GM19043 (cell line): ENCODE results near the gene CYCS.
"Not testable (repeated sequence)": the region's sequence is repeated elsewhere in the genome, so short reads cannot be mapped to it uniquely, and the experiment has no call there.

ENCODE experiments used
- ATAC-seq: cut with Tn5 transposase; IDR thresholded peaks from one replicate; pipeline ENCODE4 v1.9.1; 2021; ENCODE audit warnings: low read depth; ENCODE audit not compliant: unreplicated experiment

The CYCS gene

GRCh38 chr7:25125137-25125946, at the start of gene CYCS:
CYCS (minus strand) TSS chr7:25125260; CDS start chr7:25124119, 1,141 bp downstream.
- ATAC-seq = peak; percentile 89

- no peak for ATAC-seq
Observed at GRCh38 chr7:25173184-25173583, 48.1 kb upstream of the CYCS start.

DNA sequence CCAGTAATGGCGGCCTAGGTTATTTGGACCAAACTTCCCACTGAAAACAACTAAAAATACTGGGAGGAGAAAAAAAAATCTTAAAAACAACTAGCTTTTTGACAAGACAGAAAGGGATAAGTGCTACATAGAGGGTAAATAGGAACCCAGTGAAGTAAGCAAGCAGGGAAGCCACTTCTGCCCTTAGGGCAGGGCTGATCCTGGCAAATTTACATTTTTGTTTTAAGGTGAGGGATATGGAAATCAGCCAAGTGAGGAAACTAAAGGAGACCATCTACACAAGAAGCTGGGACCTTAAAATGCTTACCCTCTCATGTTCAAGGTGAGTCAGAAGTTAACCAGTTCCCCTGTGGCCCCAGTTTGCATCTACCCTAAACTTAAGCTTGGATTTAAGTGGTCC, 46.5 kb upstream of the CYCS start:
- ATAC-seq = no peak

- ATAC-seq = no peak
Observed at GRCh38 chr7:25171071-25171470, 46.0 kb upstream of the CYCS start.

GRCh38 chr7:25169683-25170082, 44.6 kb upstream of the CYCS start:
- no peak for ATAC-seq

DNA sequence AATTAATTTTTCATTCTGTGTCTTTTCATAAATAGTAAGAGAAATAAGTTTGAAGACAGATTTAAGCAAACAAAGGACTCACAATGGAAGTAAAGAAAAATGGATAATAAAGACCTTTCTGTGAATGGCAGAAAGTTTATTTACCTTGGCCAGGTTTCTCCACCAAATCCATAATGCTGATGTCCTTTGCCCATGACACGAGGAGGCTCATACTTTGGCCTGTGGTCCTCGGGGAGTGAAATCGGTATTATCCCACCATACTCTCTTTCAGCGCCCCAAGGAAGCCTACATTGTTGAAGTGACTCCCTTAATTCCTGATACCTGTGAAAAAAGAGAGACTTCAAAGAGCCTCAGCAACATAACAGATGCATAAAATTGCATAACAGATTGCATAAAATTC, 43.1 kb upstream of the CYCS start:
- no peak for ATAC-seq

DNA sequence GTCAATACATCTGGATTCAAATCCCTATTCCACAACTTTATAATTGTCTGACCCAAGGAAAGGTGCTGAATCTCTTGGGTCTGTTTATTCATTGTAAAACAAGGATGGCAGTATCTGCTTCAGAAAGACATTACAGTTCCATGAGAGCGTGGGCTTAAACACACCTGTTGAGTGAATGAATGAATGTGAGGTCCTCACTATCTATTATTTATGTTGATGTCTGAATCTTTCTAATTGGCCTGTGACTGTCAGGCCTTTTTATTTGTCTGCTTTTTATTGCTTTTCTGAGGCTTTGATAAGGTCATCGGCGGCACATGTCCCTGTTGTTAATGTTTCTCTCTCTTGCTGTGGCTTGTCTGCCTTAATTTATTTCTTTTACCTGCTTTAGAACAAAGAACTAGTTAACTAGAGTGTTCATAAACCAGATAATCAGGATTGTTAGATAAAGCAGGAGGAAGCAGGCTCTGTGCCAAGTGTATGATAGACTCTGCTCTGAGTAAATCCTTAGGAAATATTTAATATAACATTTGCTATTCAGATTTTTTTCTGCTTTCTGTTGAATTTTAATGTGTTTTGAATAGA, 42.3 kb upstream of the CYCS start:
- no peak for ATAC-seq

DNA sequence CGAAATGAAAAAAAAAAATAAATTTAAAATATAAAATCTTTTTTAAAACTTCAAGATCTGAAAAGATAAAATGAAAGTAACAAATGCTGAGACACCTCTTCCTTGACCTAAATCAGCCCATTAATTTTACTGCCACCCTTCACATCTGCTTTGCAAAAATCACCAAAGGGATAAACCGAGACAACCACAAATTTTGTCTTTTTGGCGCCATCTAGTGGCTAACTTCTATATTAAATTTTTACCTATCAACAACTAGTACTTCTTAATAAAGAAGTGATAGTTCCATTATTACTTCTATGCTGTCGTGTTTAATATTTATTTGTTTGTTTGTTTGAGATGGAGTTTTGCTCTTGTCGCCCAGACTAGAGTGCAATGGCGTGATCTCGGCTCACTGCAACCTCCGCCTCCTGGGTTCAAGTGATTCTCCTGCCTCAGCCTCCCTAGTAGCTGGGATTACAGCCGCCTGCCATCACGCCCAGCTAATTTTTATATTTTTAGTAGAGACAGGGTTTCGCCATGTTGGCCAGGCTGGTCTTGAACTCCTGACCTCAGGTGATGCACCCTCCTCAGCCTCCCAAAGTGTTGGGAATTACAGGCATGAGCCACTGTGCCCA, 35.0 kb upstream of the CYCS start:
- not testable (repeated sequence) for ATAC-seq

DNA sequence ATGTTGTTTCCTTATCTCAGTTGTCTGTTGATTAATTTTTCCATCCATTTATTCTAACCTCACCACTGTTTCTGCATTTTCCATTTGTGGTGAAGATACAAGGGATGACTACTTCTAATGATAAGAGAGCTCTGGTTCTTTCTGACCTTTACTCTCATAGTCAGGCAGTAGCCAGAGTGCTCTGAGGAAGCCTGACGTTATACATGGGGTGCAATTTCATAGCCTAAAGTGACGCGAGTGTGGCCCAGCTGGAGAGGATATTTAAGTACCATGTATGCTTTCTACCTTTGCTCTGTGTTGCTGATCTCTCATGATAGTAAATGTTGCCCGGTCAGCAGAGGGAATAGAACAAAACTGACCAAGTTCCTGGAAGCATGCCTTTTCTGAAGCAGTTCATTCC, 33.9 kb upstream of the CYCS start:
- no peak for ATAC-seq

DNA sequence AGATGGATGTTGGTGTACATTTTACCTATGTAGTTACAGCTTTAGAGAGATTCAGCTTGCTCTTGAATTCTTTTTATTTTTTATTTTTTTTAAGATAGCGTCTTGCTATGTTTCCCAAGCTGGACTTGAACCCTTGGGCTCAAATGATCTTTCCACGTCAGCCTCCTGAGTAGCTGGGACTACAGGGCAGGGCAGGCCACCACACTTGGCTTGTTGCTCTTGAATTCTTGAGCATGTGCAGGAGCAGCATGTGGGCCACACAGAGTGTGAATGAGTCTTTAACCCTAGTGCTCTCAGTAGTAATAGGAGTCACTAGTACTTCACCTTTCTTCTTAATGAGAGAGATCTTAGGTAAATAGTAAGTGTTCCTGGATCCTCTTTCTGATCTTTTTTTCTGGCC, 26.7 kb upstream of the CYCS start:
- ATAC-seq = no peak

- ATAC-seq = no peak
Observed at GRCh38 chr7:25149836-25150235, 24.8 kb upstream of the CYCS start.

GRCh38 chr7:25148772-25149575, 23.9 kb upstream of the CYCS start:
- no peak for ATAC-seq

DNA sequence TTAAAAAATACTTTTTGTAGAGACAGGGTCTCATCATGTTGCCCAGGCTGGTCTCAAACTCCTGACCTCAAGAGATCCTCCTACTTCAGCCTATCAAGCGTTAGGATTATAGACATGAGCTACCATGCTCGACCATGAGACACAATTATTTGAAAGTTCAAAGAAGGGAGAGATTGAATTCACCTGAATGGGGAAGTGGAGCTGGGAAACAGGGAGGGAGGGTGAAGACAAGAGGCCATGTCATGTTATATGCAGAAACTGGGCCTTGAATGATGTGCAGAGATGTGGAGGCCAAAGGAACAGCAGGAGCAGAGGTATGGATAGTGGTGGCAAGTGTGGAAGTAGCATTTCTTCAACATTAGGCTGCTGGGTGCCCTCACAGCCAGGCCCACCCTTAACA, 18.7 kb upstream of the CYCS start:
- ATAC-seq = no peak

DNA sequence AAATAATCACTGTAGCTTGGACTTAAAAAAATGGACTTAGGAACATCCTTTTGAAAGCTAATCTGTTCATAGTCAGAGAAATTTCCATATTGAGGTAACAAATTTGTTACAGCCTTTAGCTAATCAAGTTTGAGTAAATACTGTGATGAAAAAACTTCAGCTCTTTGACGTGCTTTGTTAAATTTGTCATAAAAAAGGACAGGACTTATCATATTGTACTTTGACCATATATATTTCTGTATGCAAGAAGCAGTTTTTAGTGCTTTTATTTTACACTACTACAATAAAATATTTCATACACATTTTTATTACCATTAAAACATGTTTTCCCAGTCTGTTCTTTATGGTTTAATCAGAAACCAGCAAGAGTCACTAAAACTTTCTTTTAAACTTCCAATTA, 14.5 kb upstream of the CYCS start:
- no peak for ATAC-seq

DNA sequence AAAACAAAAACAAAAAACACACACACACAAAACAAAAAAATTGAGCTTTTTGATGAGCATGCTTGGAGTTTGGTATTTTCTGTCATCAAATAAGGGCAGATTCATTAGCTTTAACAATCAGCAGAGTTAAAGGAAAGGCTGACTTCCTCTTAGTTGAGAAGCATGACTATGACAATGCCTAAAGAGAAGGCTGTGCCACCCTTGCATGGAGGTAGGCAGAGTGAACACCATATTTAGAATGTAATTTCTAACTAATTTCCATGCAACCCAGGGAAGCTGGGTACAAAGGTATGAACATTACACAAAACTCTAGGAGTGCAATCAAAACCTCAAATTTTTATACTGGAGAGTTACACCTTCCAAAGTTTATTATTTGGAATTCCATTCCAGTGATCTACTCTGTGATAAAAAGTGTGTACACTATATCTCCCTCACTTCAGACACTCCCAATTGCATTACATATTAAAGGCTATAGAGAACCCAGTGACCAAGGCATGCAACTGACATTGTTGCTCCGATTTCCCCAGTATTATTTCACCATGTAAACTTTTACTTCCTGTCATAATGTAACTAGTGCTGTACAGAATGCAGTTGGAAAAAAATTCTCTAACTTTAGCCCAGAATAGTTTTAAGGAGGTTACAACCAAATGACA, 9.4 kb upstream of the CYCS start:
- ATAC-seq = no peak

DNA sequence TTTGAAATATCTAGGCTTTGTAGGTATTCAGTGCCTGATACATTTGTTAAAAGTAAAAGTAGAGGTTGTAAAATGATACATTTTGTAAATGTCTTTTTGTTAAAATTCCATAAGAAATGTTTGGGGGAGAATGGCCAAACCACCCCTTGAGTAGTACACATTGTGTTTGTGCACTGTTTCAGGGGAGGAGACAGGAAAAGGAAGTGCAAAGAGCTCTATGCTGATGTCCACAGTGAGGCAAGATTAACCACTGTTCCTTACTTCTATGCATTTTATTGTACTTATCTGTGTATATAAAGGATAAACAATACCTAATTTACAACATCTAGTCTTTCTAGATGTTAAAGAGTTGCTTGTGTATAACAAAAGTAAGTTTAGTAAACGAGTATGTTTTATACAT, 7.4 kb upstream of the CYCS start:
- no peak for ATAC-seq

- ATAC-seq = no peak
Observed at GRCh38 chr7:25126751-25127150, 1.7 kb upstream of the CYCS start.

- peak; percentile 3 for ATAC-seq
Observed at GRCh38 chr7:25124465-25125136, 459 bp downstream of the CYCS start.

DNA sequence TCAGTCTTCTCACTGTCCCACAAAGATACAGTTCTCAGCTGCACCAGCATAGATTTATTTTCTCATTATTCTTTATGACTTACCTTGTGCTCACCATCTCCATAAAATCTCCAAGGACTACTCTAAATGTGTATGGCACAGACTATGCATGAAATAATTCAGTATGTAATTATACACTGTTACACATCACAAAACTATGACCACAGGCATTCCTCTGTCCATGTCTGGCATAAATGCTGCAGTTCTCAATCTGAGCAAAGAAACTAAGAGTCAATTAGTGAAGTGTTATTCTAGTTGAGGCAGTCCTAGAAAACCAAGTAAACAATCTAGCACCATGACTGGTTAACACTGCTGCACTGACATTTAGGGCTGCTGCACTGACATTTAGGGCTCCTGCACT, 2.7 kb downstream of the CYCS start:
- ATAC-seq = no peak

DNA sequence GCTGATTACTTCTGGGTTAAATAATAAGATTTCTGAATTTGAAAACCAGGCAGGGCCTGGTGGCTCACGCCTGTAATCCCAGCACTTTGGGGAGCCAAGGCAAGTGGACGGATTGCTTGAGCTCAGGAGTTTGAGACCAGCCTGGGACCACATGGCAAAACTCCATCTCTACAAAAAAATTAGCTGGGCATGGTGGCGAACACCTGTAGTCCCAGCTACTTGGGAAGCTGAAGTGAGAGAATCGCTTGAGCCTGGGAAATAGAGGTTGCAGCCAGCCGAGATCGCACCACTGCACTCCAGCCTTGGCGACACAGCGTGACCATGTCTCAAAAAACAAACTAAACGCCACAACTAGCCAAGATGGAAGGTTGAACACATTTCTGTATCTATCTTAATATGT, 3.5 kb downstream of the CYCS start:
- no peak for ATAC-seq
